Ishikawa (cell line): ENCODE data around the gene MYO1B.

Experiments used
- CEBPB ChIP-seq: IDR thresholded peaks from 2 replicates; pipeline ENCODE4 v1.6.1; 2012
- CREB1 ChIP-seq: IDR thresholded peaks from 2 replicates; pipeline ENCODE4 v1.6.1; 2012; ENCODE audit warnings: low read depth
- EGR1 ChIP-seq: IDR thresholded peaks from 2 replicates; pipeline ENCODE4 v1.6.1; 2012
- EP300 ChIP-seq: IDR thresholded peaks from 2 replicates; pipeline ENCODE4 v1.6.1; 2012; ENCODE audit warnings: borderline replicate concordance
- FOXM1 ChIP-seq: IDR thresholded peaks from 2 replicates; pipeline ENCODE4 v1.6.1; 2012; ENCODE audit warnings: low read depth, borderline replicate concordance
- NFIC ChIP-seq: IDR thresholded peaks from 2 replicates; pipeline ENCODE4 v1.6.1; 2012
- RAD21 ChIP-seq: IDR thresholded peaks from 2 replicates; pipeline ENCODE4 v1.6.1; 2012; ENCODE audit warnings: low read depth
- REST ChIP-seq: IDR thresholded peaks from 2 replicates; pipeline ENCODE4 v1.6.1; 2012; ENCODE audit warnings: low read depth, mild to moderate bottlenecking
- TAF1 ChIP-seq: IDR thresholded peaks from 2 replicates; pipeline ENCODE4 v1.6.1; 2012; ENCODE audit warnings: low read depth, mild to moderate bottlenecking
- TCF12 ChIP-seq: IDR thresholded peaks from 2 replicates; pipeline ENCODE4 v1.6.1; 2012; ENCODE audit warnings: low read depth
- TEAD4 ChIP-seq: IDR thresholded peaks from 2 replicates; pipeline ENCODE4 v1.6.1; 2012
- USF1 ChIP-seq: IDR thresholded peaks from 2 replicates; pipeline ENCODE4 v1.6.1; 2012
- YY1 ChIP-seq: IDR thresholded peaks from 2 replicates; pipeline ENCODE4 v1.6.1; 2012; ENCODE audit warnings: low read depth
- ZBTB7A ChIP-seq: IDR thresholded peaks from 2 replicates; pipeline ENCODE4 v1.6.1; 2012; ENCODE audit warnings: low read depth
- TF ChIP-seq, protein P1 (sequence below): IDR thresholded peaks from 2 replicates; pipeline ENCODE4 v1.6.1; 2012

Gene MYO1B

DNA sequence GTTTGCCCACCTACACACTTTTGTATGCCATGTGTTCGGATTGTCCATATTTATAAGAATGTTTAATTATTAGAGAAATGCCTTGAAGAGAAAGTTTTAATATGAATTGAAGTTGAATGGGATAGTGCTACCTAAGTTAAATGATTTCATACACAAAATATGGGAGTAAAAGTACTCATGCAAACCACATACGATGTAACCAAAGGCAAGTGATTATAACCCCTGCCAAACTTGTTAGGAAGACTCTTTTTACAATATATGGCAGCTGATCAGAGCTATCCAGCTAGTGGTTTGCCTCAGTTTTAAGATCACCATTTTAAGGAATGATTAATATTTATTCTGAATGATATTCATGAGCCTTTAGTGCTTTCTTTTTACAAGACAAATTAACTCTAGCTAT lies 106.7 kb downstream of the MYO1B start:
- no peak for TF ChIP-seq FOXM1
- TF ChIP-seq CEBPB = no peak
- no peak for TF ChIP-seq RAD21
- TF ChIP-seq NFIC = no peak
- TF ChIP-seq REST = no peak

- TF ChIP-seq TCF12 = no peak
- no peak for TF ChIP-seq ZBTB7A
- TF ChIP-seq CEBPB = no peak
- TF ChIP-seq REST = no peak
- TF ChIP-seq, protein P1, sequence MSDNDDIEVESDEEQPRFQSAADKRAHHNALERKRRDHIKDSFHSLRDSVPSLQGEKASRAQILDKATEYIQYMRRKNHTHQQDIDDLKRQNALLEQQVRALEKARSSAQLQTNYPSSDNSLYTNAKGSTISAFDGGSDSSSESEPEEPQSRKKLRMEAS = no peak
- TF ChIP-seq EP300 = no peak
- TF ChIP-seq TAF1 = no peak
- no peak for TF ChIP-seq USF1
- TF ChIP-seq YY1 = no peak
- TF ChIP-seq EGR1 = no peak
- TF ChIP-seq TEAD4 = no peak
- no peak for TF ChIP-seq NFIC
- TF ChIP-seq CREB1 = no peak
These were observed 107.3 kb downstream of the MYO1B start for GRCh38 chr2:191352536-191352935.

GRCh38 chr2:191355170-191355758 lies 110.1 kb downstream of the MYO1B start:
- TF ChIP-seq RAD21 = no peak
- TF ChIP-seq ZBTB7A = no peak
- no peak for TF ChIP-seq USF1
- no peak for TF ChIP-seq FOXM1
- TF ChIP-seq EGR1 = no peak
- no peak for TF ChIP-seq TAF1
- no peak for TF ChIP-seq REST
- TF ChIP-seq CREB1 = no peak
- no peak for TF ChIP-seq CEBPB
- TF ChIP-seq EP300 = no peak
- no peak for TF ChIP-seq TEAD4
- no peak for TF ChIP-seq TCF12
- TF ChIP-seq, protein P1 = no peak

DNA sequence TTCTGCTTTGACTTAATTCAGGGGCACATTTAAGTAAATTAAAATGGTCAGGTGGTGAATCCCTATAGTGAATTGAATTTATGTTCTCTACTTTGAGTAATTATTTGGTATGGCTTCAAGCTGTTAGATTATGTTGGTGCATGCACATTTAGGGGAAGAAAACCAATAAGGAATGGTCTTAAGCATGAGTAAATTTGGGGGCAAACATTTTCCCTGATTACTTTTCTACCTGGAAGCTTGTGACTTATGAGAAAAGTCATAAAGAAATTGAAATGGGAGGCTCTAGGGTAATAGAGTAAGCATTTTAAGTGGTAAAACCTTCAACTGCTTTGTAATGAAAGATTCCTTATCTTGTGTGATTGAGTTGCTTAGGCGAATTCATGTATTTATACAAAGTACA lies 112.5 kb downstream of the MYO1B start:
- TF ChIP-seq FOXM1 = no peak
- TF ChIP-seq EGR1 = no peak
- no peak for TF ChIP-seq USF1
- TF ChIP-seq TEAD4 = no peak
- TF ChIP-seq RAD21 = no peak
- no peak for TF ChIP-seq CREB1
- TF ChIP-seq YY1 = no peak
- TF ChIP-seq CEBPB = no peak
- no peak for TF ChIP-seq REST
- TF ChIP-seq, protein P1 = no peak
- TF ChIP-seq ZBTB7A = no peak
- no peak for TF ChIP-seq EP300
- no peak for TF ChIP-seq TAF1
- no peak for TF ChIP-seq NFIC
